ENCODE measurements around the gene MTHFD1L. TPM values are rescaled to one million over a fixed set of nuclear protein-coding genes. Genes with fewer than 3 reads are reported as not detected.
A peak's percentile ranks its signal among the peaks of the same experiment; 100 is the strongest.

MTHFD1L gene
- total and polyA plus RNA-seq, 11 donors, result 1.1 to 13.2 (median 4.2) TPM

DNA sequence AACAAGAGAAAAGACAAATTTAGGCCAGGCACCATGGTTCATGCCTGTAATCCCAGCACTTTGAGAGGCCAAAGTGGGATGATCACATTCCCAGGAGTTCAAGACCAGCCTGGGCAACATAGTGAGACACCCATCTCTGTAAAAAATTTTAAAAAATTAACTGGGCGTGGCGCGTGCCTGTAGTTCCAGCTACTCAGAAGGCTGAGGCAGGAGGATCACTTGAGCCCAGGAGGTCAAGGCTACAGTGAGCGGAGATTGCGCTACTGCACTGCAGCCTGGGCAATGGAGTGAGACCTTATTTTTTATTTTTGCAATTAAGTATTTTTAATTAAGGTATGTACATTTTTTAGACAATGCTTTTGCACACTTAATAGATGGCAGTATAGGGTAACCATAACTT lies 3.3 kb downstream of the MTHFD1L start:
- no peak overlapping the region for H3K27ac ChIP-seq
- DNase-seq, result no peak
- no peaks in the 10 kb centered on the region for H3K9me3 ChIP-seq
- H3K4me3 ChIP-seq, result no peak overlapping the region
- TF ChIP-seq, protein P1, sequence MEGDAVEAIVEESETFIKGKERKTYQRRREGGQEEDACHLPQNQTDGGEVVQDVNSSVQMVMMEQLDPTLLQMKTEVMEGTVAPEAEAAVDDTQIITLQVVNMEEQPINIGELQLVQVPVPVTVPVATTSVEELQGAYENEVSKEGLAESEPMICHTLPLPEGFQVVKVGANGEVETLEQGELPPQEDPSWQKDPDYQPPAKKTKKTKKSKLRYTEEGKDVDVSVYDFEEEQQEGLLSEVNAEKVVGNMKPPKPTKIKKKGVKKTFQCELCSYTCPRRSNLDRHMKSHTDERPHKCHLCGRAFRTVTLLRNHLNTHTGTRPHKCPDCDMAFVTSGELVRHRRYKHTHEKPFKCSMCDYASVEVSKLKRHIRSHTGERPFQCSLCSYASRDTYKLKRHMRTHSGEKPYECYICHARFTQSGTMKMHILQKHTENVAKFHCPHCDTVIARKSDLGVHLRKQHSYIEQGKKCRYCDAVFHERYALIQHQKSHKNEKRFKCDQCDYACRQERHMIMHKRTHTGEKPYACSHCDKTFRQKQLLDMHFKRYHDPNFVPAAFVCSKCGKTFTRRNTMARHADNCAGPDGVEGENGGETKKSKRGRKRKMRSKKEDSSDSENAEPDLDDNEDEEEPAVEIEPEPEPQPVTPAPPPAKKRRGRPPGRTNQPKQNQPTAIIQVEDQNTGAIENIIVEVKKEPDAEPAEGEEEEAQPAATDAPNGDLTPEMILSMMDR (IDR thresholded peaks at IDR 0.05), result no peak
- no peak for TF ChIP-seq POLR2A (IDR thresholded peaks at IDR 0.05)
- intact Hi-C loops (cut with DNase I), result no loop called here
- H3K36me3 ChIP-seq, result no peaks in the 10 kb centered on the region
- ATAC-seq, result no peak
- no peaks in the 10 kb centered on the region for H3K27me3 ChIP-seq
- WGBS, 4 donors, result 86 to 98% (median 96%) methylated on average over 5 of the region's 5 CpGs
- H3K4me1 ChIP-seq, result peaks cover 0 to 20% (median 6%) of the 10 kb centered on the region in 12 donors

DNA sequence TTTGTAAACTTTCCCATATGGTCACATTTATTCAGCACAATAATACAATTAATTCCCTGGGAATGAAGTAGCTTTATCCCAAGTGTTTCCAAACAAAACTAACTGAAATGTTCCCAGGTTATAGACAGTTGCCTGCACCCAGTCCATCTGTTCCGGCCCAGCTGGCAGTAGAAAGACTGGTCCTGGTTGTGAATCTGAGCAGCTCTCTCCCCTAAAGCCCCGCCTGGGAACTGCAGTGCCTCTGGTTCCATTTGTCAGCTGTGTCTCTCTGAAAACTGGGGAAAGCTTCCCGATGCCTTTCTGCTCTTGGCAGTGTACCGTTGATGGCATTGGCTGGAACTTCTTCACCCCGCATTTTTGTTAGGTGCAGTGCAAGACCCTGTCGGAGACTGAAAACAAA lies 8.7 kb downstream of the MTHFD1L start:
- H3K36me3 ChIP-seq, result peaks cover 0 to 3% (median 0%) of the 10 kb centered on the region in 9 donors
- H3K4me3 ChIP-seq, result no peak overlapping the region
- ATAC-seq (no peak), DNase-seq (no peak)
- intact Hi-C loops (cut with DNase I), result no loop called here
- no peak for TF ChIP-seq POLR2A (IDR thresholded peaks at IDR 0.05)
- TF ChIP-seq, protein P1 (IDR thresholded peaks at IDR 0.05), result no peak
- no peaks in the 10 kb centered on the region for H3K9me3 ChIP-seq
- no peak overlapping the region for H3K27ac ChIP-seq
- H3K4me1 ChIP-seq, result peaks cover 0 to 13% (median 3%) of the 10 kb centered on the region in 12 donors
- 94 to 96% (median 95%) methylated on average over 6 of the region's 6 CpGs for WGBS, 4 donors
- H3K27me3 ChIP-seq, result no peaks in the 10 kb centered on the region

DNA sequence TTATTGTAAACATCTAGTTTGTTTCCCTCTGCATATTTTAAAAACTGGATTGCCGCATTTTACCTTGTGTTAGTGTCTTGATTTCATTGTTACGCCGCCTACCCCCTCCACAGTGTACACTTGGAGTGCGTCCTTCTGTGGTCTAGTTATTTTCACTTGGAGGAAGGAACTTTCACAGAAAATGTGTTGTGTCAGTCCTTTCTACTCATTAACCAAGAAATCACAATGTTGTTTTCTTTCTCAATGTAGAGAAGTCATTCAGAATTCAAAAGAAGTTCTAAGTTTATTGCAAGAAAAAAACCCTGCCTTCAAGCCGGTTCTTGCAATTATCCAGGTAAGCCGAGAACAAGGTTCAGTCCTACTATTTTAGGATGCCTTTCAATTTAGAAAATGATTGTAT lies 10.3 kb downstream of the MTHFD1L start:
- no peak overlapping the region for H3K4me3 ChIP-seq
- H3K4me1 ChIP-seq, result peaks cover 0 to 13% (median 3%) of the 10 kb centered on the region in 12 donors
- no peaks in the 10 kb centered on the region for H3K9me3 ChIP-seq
- no peak for TF ChIP-seq POLR2A (IDR thresholded peaks at IDR 0.05)
- TF ChIP-seq, protein P1 (IDR thresholded peaks at IDR 0.05), result no peak
- intact Hi-C loops (cut with DNase I), result loop anchor here in 2 of 10 donors (5.0 kb wide), 2 partner anchors 59 to 459 kb away; no protein-coding TSS in a partner anchor
- no peak for DNase-seq
- peaks cover 0 to 3% (median 0%) of the 10 kb centered on the region in 9 donors for H3K36me3 ChIP-seq
- WGBS, 4 donors, result 85 to 93% (median 88%) methylated on average over 6 of the region's 6 CpGs
- ATAC-seq, result no peak
- peak overlapping the region in 1 of 12 donors; percentile 3 for H3K27ac ChIP-seq
- no peaks in the 10 kb centered on the region for H3K27me3 ChIP-seq

DNA sequence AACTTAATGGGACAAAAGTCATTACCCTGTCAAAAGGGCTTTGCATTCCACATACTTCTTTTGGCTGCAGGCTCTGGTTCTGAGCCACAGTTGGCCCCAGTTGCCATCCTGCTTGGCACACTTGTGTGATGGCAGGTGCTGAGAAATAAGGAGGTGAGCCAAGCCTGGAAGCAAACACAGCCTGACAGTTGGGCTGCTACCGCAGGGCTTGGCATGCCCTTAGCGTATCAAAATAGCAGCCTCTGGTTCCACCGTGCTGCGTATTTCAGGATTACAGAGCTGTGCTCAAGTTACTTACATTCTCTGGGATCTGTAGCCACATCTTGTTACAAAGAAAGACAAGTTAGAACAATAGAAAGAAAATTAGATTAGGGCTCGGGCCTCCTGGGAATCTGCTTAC lies 11.1 kb downstream of the MTHFD1L start:
- WGBS, 4 donors, result 43 to 64% (median 54%) methylated on average over 5 of the region's 5 CpGs
- no peak overlapping the region for H3K4me3 ChIP-seq
- H3K9me3 ChIP-seq, result no peaks in the 10 kb centered on the region
- H3K36me3 ChIP-seq, result peaks cover 0 to 3% (median 0%) of the 10 kb centered on the region in 9 donors
- ATAC-seq (peak; percentile 86 to 97 (median 96)), DNase-seq (peak in 4 of 5 donors; percentile 54 to 82 (median 68))
- no peak for TF ChIP-seq POLR2A (IDR thresholded peaks at IDR 0.05)
- TF ChIP-seq, protein P1 (IDR thresholded peaks at IDR 0.05), result peak in 5 of 12 donors; percentile 24 to 41 (median 39)
- no peaks in the 10 kb centered on the region for H3K27me3 ChIP-seq
- H3K4me1 ChIP-seq, result peaks cover 0 to 17% (median 5%) of the 10 kb centered on the region in 12 donors
- H3K27ac ChIP-seq, result peak overlapping the region in 5 of 12 donors; percentile 4 to 66 (median 39)
- intact Hi-C loops (cut with DNase I), result loop anchor here in 2 of 10 donors (5.0 kb wide), 2 partner anchors 59 to 459 kb away; no protein-coding TSS in a partner anchor
